NCI-H128 (cell line): ENCODE data around the gene TUBGCP5.
"Not testable (repeated sequence)": the region's sequence is repeated elsewhere in the genome, so short reads cannot be mapped to it uniquely, and the experiment has no call there.

Source experiments
- DNase-seq: peaks from one replicate; lab custom pipeline; 2025; ENCODE audit not compliant: unreplicated experiment; lab: John Stamatoyannopoulos, UW

Gene TUBGCP5

GRCh38 chr15:23043535-23043934 is 4.2 kb upstream of the TUBGCP5 start:
- DNase-seq, result not testable (repeated sequence)

- not testable (repeated sequence) for DNase-seq
Measured at GRCh38 chr15:23041736-23042135, 2.4 kb upstream of the TUBGCP5 start.

GRCh38 chr15:23039917-23040281 is 530 bp upstream of the TUBGCP5 start:
- DNase-seq, result no peak

GRCh38 chr15:23038726-23039142 is 635 bp downstream of the TUBGCP5 start:
- DNase-seq, result no peak

GRCh38 chr15:23035964-23036566 is 3.3 kb downstream of the TUBGCP5 start:
- no peak for DNase-seq

GRCh38 chr15:23033979-23034378 is 5.4 kb downstream of the TUBGCP5 start:
- DNase-seq, result no peak

GRCh38 chr15:23026218-23026617 is 13.2 kb downstream of the TUBGCP5 start:
- no peak for DNase-seq

GRCh38 chr15:23022156-23022555 is 17.2 kb downstream of the TUBGCP5 start:
- DNase-seq, result no peak

GRCh38 chr15:23014394-23015000 is 24.9 kb downstream of the TUBGCP5 start:
- DNase-seq, result no peak

GRCh38 chr15:23013681-23014080 is 25.7 kb downstream of the TUBGCP5 start:
- no peak for DNase-seq

- not testable (repeated sequence) for DNase-seq
Measured at GRCh38 chr15:23012616-23013015, 26.8 kb downstream of the TUBGCP5 start.

- no peak for DNase-seq
Measured at GRCh38 chr15:23003736-23004135, 35.6 kb downstream of the TUBGCP5 start.

GRCh38 chr15:23002920-23003319 is 36.4 kb downstream of the TUBGCP5 start:
- no peak for DNase-seq

GRCh38 chr15:22995795-22996194 is 43.6 kb downstream of the TUBGCP5 start:
- no peak for DNase-seq

- no peak for DNase-seq
Measured at GRCh38 chr15:22992024-22992326, 47.4 kb downstream of the TUBGCP5 start.

- DNase-seq, result no peak
Measured at GRCh38 chr15:22989576-22990477, 49.5 kb downstream of the TUBGCP5 start.

GRCh38 chr15:22988811-22989210 is 50.6 kb downstream of the TUBGCP5 start:
- DNase-seq, result no peak

- DNase-seq, result not testable (repeated sequence)
Measured at GRCh38 chr15:22981931-22982330, 57.4 kb downstream of the TUBGCP5 start.

- no peak for DNase-seq
Measured at GRCh38 chr15:22981051-22981840, 58.1 kb downstream of the TUBGCP5 start.

GRCh38 chr15:22980189-22981050 is 58.9 kb downstream of the TUBGCP5 start, which contains the start of gene CYFIP1:
CYFIP1 (minus strand) TSS chr15:22980368; CDS start chr15:22947285, 33,083 bp downstream.
- DNase-seq, result no peak
